ENCODE results near the gene TMEM8B.
"Not testable (repeated sequence)": the region's sequence is repeated elsewhere in the genome, so short reads cannot be mapped to it uniquely, and the experiment has no call there.

The TMEM8B gene

GRCh38 chr9:35909274-35909673 is 80.2 kb downstream of the TMEM8B start, which contains the start of gene SPAAR:
Gene SPAAR, plus strand, starts transcription at chr9:35909490. Its CDS starts 974 bp downstream, at chr9:35910464.
- no peak for DNase-seq

GRCh38 chr9:35909687-35910612 is 80.9 kb downstream of the TMEM8B start:
- DNase-seq = no peak

- no peak for DNase-seq
These were observed 81.8 kb downstream of the TMEM8B start for GRCh38 chr9:35910613-35911359.

GRCh38 chr9:35911690-35912089 is 82.7 kb downstream of the TMEM8B start:
- DNase-seq = no peak

GRCh38 chr9:35912791-35913400 is 83.9 kb downstream of the TMEM8B start:
- no peak for DNase-seq

GRCh38 chr9:35913429-35913828 is 84.4 kb downstream of the TMEM8B start:
- not testable (repeated sequence) for DNase-seq

- no peak for DNase-seq
These were observed 85.3 kb downstream of the TMEM8B start for GRCh38 chr9:35914301-35914807.

All from NCI-H1436 treated with DMSO at 0.1 percent for 48 hours (cell line).